Measurements from ENCODE around the gene PTPRG. TPM values are rescaled to one million over a fixed set of nuclear protein-coding genes. Genes with fewer than 3 reads are reported as not detected.
"Not testable (repeated sequence)": the region's sequence is repeated elsewhere in the genome, so short reads cannot be mapped to it uniquely, and the experiment has no call there.

PTPRG gene
- total RNA-seq, 4 donors from 2014 or later: 51.9 to 56.8 (median 54.4) TPM

- WGBS: 94% methylated on average over 12 of the region's 13 CpGs
- Histone ChIP-seq H3K27me3 (no peaks in the 10 kb centered on the region), H3K9me3 (no peaks in the 10 kb centered on the region), H3K4me1 (peaks cover 0 to 39% (median 11%) of the 10 kb centered on the region in 4 donors), H3K4me3 (no peak overlapping the region), H3K36me3 (no peaks in the 10 kb centered on the region), H3K27ac (replicated peaks in 1 of 4) (no peak overlapping the region)
- DNase-seq (ENCODE audit: extremely low spot score): no peak
- TF ChIP-seq EP300 (IDR thresholded peaks at IDR 0.05): no peak
- TF ChIP-seq, protein P1, sequence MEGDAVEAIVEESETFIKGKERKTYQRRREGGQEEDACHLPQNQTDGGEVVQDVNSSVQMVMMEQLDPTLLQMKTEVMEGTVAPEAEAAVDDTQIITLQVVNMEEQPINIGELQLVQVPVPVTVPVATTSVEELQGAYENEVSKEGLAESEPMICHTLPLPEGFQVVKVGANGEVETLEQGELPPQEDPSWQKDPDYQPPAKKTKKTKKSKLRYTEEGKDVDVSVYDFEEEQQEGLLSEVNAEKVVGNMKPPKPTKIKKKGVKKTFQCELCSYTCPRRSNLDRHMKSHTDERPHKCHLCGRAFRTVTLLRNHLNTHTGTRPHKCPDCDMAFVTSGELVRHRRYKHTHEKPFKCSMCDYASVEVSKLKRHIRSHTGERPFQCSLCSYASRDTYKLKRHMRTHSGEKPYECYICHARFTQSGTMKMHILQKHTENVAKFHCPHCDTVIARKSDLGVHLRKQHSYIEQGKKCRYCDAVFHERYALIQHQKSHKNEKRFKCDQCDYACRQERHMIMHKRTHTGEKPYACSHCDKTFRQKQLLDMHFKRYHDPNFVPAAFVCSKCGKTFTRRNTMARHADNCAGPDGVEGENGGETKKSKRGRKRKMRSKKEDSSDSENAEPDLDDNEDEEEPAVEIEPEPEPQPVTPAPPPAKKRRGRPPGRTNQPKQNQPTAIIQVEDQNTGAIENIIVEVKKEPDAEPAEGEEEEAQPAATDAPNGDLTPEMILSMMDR (IDR thresholded peaks at IDR 0.05): no peak
- no peak for TF ChIP-seq POLR2A (IDR thresholded peaks at IDR 0.05; ENCODE audit: low read depth)
- TF ChIP-seq POLR2AphosphoS5 (IDR thresholded peaks at IDR 0.05): no peak
- intact Hi-C loops (cut with DNase I): no loop called here
Observed at GRCh38 chr3:61688307-61688984, 127.1 kb downstream of the PTPRG start.

DNA sequence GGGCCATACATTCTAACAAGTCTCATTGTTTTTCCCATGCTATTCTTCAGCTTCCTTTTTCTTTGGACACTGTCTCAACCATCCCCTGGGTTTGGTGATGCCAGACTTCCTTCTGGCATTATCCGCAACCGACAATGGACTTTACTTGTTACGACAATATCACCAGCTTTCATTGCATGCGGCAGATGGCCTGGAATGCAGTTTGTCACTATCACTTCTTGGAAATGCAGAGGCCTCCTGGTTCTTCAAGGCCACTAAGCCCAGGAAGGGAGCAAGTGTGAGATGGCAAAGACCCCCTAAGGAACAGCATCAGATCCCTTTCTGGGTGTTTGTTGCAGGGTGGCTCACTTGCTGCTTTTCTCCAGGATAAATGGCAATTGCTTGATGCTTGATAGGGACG is 128.6 kb downstream of the PTPRG start:
- H3K4me3 ChIP-seq: no peak overlapping the region
- no peaks in the 10 kb centered on the region for H3K9me3 ChIP-seq
- TF ChIP-seq POLR2AphosphoS5 (IDR thresholded peaks at IDR 0.05) (no peak), POLR2A (IDR thresholded peaks at IDR 0.05; ENCODE audit: low read depth) (no peak), EP300 (IDR thresholded peaks at IDR 0.05) (no peak)
- TF ChIP-seq, protein P1 (IDR thresholded peaks at IDR 0.05): no peak
- H3K4me1 ChIP-seq: peaks cover 0 to 26% (median 11%) of the 10 kb centered on the region in 4 donors
- WGBS: 92% methylated on average over 5 of the region's 5 CpGs
- H3K27ac ChIP-seq (replicated peaks in 1 of 4): no peak overlapping the region
- intact Hi-C loops (cut with DNase I): no loop called here
- no peak for DNase-seq (ENCODE audit: extremely low spot score)
- no peaks in the 10 kb centered on the region for H3K27me3 ChIP-seq
- no peaks in the 10 kb centered on the region for H3K36me3 ChIP-seq

- Histone ChIP-seq H3K27ac (replicated peaks in 1 of 4) (no peak overlapping the region), H3K27me3 (no peaks in the 10 kb centered on the region), H3K4me1 (peaks cover 0 to 15% (median 10%) of the 10 kb centered on the region in 4 donors), H3K9me3 (no peaks in the 10 kb centered on the region), H3K36me3 (no peaks in the 10 kb centered on the region), H3K4me3 (no peak overlapping the region)
- DNase-seq (ENCODE audit: extremely low spot score): no peak
- 89% methylated on average over 2 of the region's 2 CpGs for WGBS
- TF ChIP-seq POLR2A (IDR thresholded peaks at IDR 0.05; ENCODE audit: low read depth) (no peak), EP300 (IDR thresholded peaks at IDR 0.05) (no peak), POLR2AphosphoS5 (IDR thresholded peaks at IDR 0.05) (no peak)
- TF ChIP-seq, protein P1 (IDR thresholded peaks at IDR 0.05): no peak
- intact Hi-C loops (cut with DNase I): no loop called here
Observed at GRCh38 chr3:61691466-61691865, 130.1 kb downstream of the PTPRG start.

DNA sequence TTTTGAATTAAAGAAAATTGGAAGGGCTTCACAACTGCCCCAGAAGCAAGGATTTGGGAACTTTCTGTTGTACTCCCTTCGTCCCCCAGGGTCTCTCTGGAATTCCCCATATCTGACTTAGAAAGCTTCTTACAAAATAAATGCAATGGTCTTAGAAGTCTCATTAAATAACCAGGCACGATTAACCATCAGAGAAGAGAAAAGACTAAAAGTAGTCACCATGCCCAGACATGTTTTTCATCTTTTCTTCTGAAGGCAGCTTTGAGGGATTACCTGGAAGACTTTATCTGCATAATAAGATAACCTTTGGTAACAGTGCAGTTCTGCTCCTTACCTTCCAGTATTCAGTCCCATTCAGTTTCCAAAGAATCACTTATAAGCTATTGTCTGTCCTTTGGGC is 135.9 kb downstream of the PTPRG start:
- DNase-seq (ENCODE audit: extremely low spot score): no peak
- TF ChIP-seq, protein P1 (IDR thresholded peaks at IDR 0.05): no peak
- TF ChIP-seq EP300 (IDR thresholded peaks at IDR 0.05): no peak
- no peak for TF ChIP-seq POLR2A (IDR thresholded peaks at IDR 0.05; ENCODE audit: low read depth)
- TF ChIP-seq POLR2AphosphoS5 (IDR thresholded peaks at IDR 0.05): no peak
- peaks cover 0 to 8% (median 0%) of the 10 kb centered on the region in 4 donors for H3K4me1 ChIP-seq
- no peaks in the 10 kb centered on the region for H3K9me3 ChIP-seq
- no peak overlapping the region for H3K27ac ChIP-seq (replicated peaks in 1 of 4)
- no peak overlapping the region for H3K4me3 ChIP-seq
- intact Hi-C loops (cut with DNase I): no loop called here
- no peaks in the 10 kb centered on the region for H3K27me3 ChIP-seq
- no peaks in the 10 kb centered on the region for H3K36me3 ChIP-seq
- 89% methylated on average over 2 of the region's 2 CpGs for WGBS

DNA sequence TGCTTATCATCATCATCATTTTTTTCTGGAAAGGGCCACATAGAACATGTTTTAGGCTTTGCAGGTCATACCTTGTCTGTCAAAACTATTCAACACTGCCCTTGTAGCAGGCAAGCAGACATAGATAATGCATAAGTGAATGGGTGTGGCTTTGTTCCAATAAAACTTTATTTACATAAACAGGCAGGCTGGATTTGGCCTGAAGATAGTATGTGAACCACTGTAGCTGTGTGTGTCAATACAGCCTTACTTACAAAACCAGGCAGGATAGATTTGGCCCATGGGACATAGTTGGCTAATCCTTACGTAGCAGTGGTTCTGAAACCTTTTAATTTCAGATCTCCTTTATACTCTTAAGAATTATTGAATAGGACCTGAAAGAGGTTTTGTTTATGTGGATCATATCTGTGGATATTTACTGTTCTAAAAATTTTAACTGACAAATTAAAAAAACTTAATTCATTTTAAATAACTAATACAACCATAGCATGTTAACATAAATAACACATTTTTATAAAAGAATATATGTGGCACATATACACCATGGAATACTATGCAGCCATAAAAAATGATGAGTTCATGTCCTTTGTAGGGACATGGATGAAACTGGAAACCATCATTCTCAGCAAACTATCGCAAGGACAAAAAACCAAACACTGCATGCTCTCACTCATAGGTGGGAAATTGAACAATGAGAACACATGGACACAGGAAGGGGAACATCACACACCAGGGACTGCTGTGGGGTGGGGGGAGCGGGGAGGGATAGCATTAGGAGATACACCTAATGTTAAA is 137.1 kb downstream of the PTPRG start:
- intact Hi-C loops (cut with DNase I); H3K27me3 ChIP-seq; H3K9me3 ChIP-seq; H3K4me3 ChIP-seq; H3K36me3 ChIP-seq; DNase-seq (ENCODE audit: extremely low spot score); H3K27ac ChIP-seq (replicated peaks in 1 of 4); H3K4me1 ChIP-seq: not testable (repeated sequence)
- 94% methylated on average over 3 of the region's 3 CpGs for WGBS

Data from esophagus muscularis mucosa (tissue), 4 donors.